Measurements from ENCODE around the gene ERN1. TPM values are rescaled to one million over a fixed set of nuclear protein-coding genes. Genes with fewer than 3 reads are reported as not detected.
A peak's percentile ranks its signal among the peaks of the same experiment; 100 is the strongest.

Gene ERN1
- total RNA-seq, 2 donors from 2014 or later: 63.3 to 77.1 TPM

DNA sequence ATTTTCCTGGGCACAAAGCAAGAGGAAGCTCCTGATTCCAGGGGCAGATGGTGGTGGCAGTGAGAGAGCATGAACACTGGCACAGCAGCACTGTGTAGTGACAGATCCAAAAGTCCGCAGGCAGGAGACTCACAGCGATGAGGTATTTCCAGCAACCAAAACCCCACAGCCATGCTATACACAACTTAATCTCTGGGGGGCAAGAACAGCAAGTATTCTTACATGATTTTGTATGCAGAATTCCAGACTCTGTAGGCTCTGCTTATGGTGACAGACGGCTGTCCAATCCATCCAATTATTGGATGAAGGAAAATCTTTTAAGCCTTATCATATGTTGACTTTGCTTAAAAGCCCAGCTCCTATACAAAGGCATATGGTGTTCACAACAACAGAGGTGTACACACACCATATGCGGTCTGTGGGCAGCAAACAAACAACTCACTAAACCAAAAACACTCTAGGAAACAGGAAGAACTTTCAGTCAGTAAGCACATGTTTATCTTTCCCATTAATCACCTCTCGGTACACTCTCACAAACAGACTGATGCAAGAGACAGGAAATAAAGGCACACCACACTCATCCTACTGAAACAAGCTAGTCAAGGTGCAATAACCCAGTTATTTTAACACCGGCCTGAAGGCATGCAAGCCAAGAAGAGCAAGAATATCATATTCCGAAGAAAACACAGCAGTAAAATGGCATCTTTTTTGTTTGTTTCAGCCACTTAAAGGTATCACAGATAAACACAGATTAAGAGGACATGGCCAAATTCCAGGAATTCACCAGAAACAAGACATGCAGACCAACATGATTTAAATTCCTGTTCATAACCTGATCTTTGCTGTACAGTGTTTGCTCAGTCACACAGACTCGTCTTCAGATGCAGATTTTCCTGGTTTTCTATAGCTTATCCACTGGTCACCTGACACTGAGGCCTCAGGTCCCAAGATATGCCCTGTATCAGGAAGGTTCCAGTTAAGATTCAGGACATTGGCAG lies 47.8 kb downstream of the ERN1 start:
- Histone ChIP-seq H3K27ac (peak overlapping the region; percentile 59 to 78 (median 70)), H3K9me3 (no peaks in the 10 kb centered on the region), H3K4me3 (no peak overlapping the region), H3K27me3 (no peaks in the 10 kb centered on the region), H3K4me1 (peaks cover 62% of the 10 kb centered on the region), H3K36me3 (replicated peaks in 1 of 2; ENCODE audit: insufficient read depth in 1 of 2, low read depth in 2 of 2) (peaks cover 0 to 4% of the 10 kb centered on the region in 2 donors)
- TF ChIP-seq POLR2A (IDR thresholded peaks at IDR 0.05): peak in 1 of 3 donors; percentile 20
- TF ChIP-seq, protein P1, sequence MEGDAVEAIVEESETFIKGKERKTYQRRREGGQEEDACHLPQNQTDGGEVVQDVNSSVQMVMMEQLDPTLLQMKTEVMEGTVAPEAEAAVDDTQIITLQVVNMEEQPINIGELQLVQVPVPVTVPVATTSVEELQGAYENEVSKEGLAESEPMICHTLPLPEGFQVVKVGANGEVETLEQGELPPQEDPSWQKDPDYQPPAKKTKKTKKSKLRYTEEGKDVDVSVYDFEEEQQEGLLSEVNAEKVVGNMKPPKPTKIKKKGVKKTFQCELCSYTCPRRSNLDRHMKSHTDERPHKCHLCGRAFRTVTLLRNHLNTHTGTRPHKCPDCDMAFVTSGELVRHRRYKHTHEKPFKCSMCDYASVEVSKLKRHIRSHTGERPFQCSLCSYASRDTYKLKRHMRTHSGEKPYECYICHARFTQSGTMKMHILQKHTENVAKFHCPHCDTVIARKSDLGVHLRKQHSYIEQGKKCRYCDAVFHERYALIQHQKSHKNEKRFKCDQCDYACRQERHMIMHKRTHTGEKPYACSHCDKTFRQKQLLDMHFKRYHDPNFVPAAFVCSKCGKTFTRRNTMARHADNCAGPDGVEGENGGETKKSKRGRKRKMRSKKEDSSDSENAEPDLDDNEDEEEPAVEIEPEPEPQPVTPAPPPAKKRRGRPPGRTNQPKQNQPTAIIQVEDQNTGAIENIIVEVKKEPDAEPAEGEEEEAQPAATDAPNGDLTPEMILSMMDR (IDR thresholded peaks at IDR 0.05): peak in 1 of 7 experiments; percentile 3
- ATAC-seq (peak; percentile 29), DNase-seq (peak in 1 of 4 donors; percentile 33)
- intact Hi-C loops (cut with DNase I): no loop called here
- 18 to 19% methylated on average over 8 of the region's 8 CpGs for WGBS, 2 donors

DNA sequence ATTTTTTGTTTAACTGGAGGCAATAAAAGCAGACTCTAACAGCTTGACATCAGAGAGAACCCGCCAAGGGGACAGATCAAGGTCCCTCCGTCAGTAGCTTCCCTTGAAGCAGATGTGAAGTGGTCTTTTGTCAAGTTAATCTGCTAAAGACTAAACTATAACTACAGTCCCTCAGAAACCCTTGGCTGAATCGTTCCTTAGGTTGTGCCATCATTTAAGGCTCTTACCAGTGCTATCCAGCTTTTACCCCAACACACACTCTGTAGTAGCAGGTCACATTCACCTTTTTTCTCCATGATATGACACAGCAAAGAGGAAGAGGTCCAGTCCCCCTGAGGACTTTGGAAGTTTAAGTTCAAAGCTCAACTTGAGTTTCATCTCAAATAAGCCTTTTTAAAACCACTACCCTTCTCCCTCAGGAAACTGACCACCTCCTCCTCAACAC lies 49.7 kb downstream of the ERN1 start:
- intact Hi-C loops (cut with DNase I): no loop called here
- Histone ChIP-seq H3K4me3 (no peak overlapping the region), H3K4me1 (peaks cover 66% of the 10 kb centered on the region), H3K9me3 (no peaks in the 10 kb centered on the region), H3K27me3 (no peaks in the 10 kb centered on the region), H3K36me3 (replicated peaks in 1 of 2; ENCODE audit: insufficient read depth in 1 of 2, low read depth in 2 of 2) (peaks cover 0 to 4% of the 10 kb centered on the region in 2 donors), H3K27ac (no peak overlapping the region)
- DNase-seq (no peak), ATAC-seq (no peak)
- no peak for TF ChIP-seq POLR2A (IDR thresholded peaks at IDR 0.05)
- TF ChIP-seq, protein P1 (IDR thresholded peaks at IDR 0.05): no peak
- WGBS, 2 donors: 73 to 78% methylated on average over 3 of the region's 3 CpGs

DNA sequence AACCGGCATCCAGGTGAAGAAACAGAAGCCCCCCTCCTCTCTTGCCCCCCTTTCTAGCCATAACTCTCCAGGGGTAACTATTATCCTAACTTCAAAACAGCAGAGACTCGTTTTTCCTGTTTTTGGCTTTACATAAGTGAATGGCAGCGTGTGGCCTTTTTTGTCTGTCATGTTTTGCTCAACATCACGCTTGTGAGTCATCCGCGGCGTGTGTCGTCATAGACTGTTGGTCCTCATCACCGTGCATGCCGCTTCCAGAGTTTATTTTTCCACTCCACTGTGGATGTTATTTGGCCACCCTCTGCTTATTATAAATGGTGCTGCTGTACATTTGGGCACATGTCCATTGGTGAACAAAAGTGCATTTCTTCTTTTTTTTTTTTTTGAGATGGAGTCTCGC lies 52.6 kb downstream of the ERN1 start:
- peak overlapping the region; percentile 43 to 88 (median 82) for H3K27ac ChIP-seq
- no peaks in the 10 kb centered on the region for H3K9me3 ChIP-seq
- peak in 3 of 4 donors; percentile 36 to 65 (median 61) for DNase-seq
- H3K4me1 ChIP-seq: peaks cover 63% of the 10 kb centered on the region
- intact Hi-C loops (cut with DNase I): no loop called here
- peaks cover 0 to 4% of the 10 kb centered on the region in 2 donors for H3K36me3 ChIP-seq (replicated peaks in 1 of 2; ENCODE audit: insufficient read depth in 1 of 2, low read depth in 2 of 2)
- no peak for ATAC-seq
- H3K4me3 ChIP-seq: no peak overlapping the region
- no peaks in the 10 kb centered on the region for H3K27me3 ChIP-seq
- 74 to 77% methylated on average over 11 of the region's 11 CpGs for WGBS, 2 donors
- no peak for TF ChIP-seq POLR2A (IDR thresholded peaks at IDR 0.05)
- TF ChIP-seq, protein P1 (IDR thresholded peaks at IDR 0.05): no peak

DNA sequence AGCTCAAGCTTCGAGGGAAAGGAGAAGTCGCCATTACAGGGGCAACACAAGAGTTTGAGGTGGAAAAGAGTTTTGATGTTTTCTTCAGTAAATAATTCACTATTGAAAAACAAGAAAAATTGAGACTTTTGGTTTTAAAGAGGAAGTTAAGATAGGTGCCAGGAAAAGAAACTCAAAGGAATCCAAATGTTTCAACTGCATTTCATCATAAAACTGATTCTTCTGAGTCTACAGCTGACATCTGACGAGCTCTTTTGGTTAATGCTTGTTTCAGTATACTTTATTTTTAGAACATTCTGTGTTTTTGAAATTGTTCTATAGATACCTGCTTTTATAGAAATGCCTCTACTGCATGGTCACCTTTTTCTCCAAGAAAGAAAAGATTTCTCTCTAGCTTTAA lies 54.0 kb downstream of the ERN1 start:
- H3K27ac ChIP-seq: peak overlapping the region; percentile 76 to 88 (median 82)
- peaks cover 8 to 12% of the 10 kb centered on the region in 2 donors for H3K36me3 ChIP-seq (replicated peaks in 1 of 2; ENCODE audit: insufficient read depth in 1 of 2, low read depth in 2 of 2)
- peaks cover 52% of the 10 kb centered on the region for H3K4me1 ChIP-seq
- ATAC-seq (no peak), DNase-seq (no peak)
- intact Hi-C loops (cut with DNase I): no loop called here
- TF ChIP-seq, protein P1 (IDR thresholded peaks at IDR 0.05): no peak
- no peak for TF ChIP-seq POLR2A (IDR thresholded peaks at IDR 0.05)
- no peak overlapping the region for H3K4me3 ChIP-seq
- 35 to 49% methylated on average over 3 of the region's 3 CpGs for WGBS, 2 donors
- H3K27me3 ChIP-seq: no peaks in the 10 kb centered on the region
- H3K9me3 ChIP-seq: no peaks in the 10 kb centered on the region

Data from body of pancreas (tissue), 4 donors.